GM12878 (cell line): ENCODE results near the gene NDST3. TPM values are rescaled to one million over a fixed set of nuclear protein-coding genes. Genes with fewer than 3 reads are reported as not detected.

ENCODE experiments used
- ATAC-seq: fragments of 200-7000 bp; cut with Tn5 transposase; 3 replicates; pipeline ENCODE4 v1.9.1; 2020; ENCODE audit warnings: mild to moderate bottlenecking, moderate library complexity
- BruUV-seq: library from RNA; stranded (reverse); fragments of 400-500 nt; replicated peaks from 2 replicates; lab custom pipeline; 2021; lab: Mats Ljungman, UMichigan
- CTCF ChIA-PET: fragments of 300-600 bp; sonication (Branson Sonifier 250); formaldehyde crosslinking; extraction: SDS; loops from one replicate; lab custom pipeline; 2021; ENCODE audit warnings: inconsistent platforms; lab: Yijun Ruan, JAX
- POLR2A ChIA-PET: fragments of 350-600 bp; formaldehyde crosslinking; extraction: SDS; loops from one replicate; lab custom pipeline; 2021; ENCODE audit warnings: inconsistent platforms; lab: Charles Lee
- RAD21 ChIA-PET: fragments of 300-600 bp; sonication (Branson Sonifier 250); formaldehyde crosslinking; loops from one replicate; lab custom pipeline; 2023; ENCODE audit warnings: antibody characterized with exemption; ENCODE audit not compliant: unreplicated experiment; lab: Charles Lee
- SMC1A ChIA-PET: fragments of 300-600 bp; sonication (Branson Sonifier 250); formaldehyde crosslinking; loops from one replicate; lab custom pipeline; 2023; ENCODE audit not compliant: unreplicated experiment, uncharacterized antibody; lab: Charles Lee
- DNase-seq: peaks from one replicate; pipeline ENCODE4 v3.0.0-alpha.2; 2011; ENCODE audit warnings: low read depth, low spot score
- FAIRE-seq: peaks from 3 replicates; lab custom pipeline; 2011; peaks lifted over from hg19 to GRCh38; lab: Jason Lieb, UNC
- H2AFZ ChIP-seq: 2 replicates; pipeline ENCODE4 v1.6.0; 2011; ENCODE audit warnings: low read depth, low read length, control low read depth; ENCODE audit not compliant: control insufficient read depth
- H3K27ac ChIP-seq: 2 replicates; pipeline ENCODE4 v1.5.1; 2011; ENCODE audit warnings: control low read depth; ENCODE audit not compliant: control insufficient read depth, insufficient read depth
- H3K27me3 ChIP-seq, 2 experiments: replicated peaks in 1 of 2; 2 replicates each; pipeline versions ENCODE4 v1.6.0 to v1.6.1; 2011; ENCODE audit warnings: low read length in 1 of 2; ENCODE audit not compliant: control insufficient read depth in 2 of 2, insufficient read depth in 2 of 2
- H3K36me3 ChIP-seq, 2 experiments: 2 replicates each; pipeline ENCODE4 v1.5.1; 2011; ENCODE audit warnings: low read length in 1 of 2; ENCODE audit not compliant: control insufficient read depth in 2 of 2, insufficient read depth in 2 of 2
- H3K4me1 ChIP-seq: 2 replicates; pipeline ENCODE4 v1.6.1; 2011; ENCODE audit warnings: mild to moderate bottlenecking, low read length, moderate library complexity, mixed read lengths; ENCODE audit not compliant: control insufficient read depth, insufficient read depth
- H3K4me2 ChIP-seq: 2 replicates; pipeline ENCODE4 v1.6.0; 2011; ENCODE audit warnings: control low read depth; ENCODE audit not compliant: control insufficient read depth, insufficient read depth
- H3K4me3 ChIP-seq: fragments of 200-600 bp; sonication (generic); 2 replicates; pipeline ENCODE4 v1.5.1; 2016
- H3K79me2 ChIP-seq: 2 replicates; pipeline ENCODE4 v1.6.0; 2011; ENCODE audit warnings: low read length; ENCODE audit not compliant: control insufficient read depth, insufficient read depth
- H3K9ac ChIP-seq: 2 replicates; pipeline ENCODE4 v1.8.0; 2011; ENCODE audit warnings: low read length, control low read depth, mixed read lengths; ENCODE audit not compliant: control insufficient read depth, insufficient read depth
- H3K9me3 ChIP-seq: replicated peaks from 3 replicates; pipeline ENCODE4 v1.5.1; 2011; ENCODE audit warnings: mild to moderate bottlenecking, low read length; ENCODE audit not compliant: control insufficient read depth, insufficient read depth
- H4K20me1 ChIP-seq: 2 replicates; pipeline ENCODE4 v1.6.0; 2011; ENCODE audit not compliant: control insufficient read depth, insufficient read depth
- ATF7 ChIP-seq: fragments of 450-650 bp; IDR thresholded peaks from 2 replicates; pipeline ENCODE4 v1.6.1; 2016; ENCODE audit warnings: low read depth, mild to moderate bottlenecking
- CBX5 ChIP-seq: sonication (generic); IDR thresholded peaks from 2 replicates; pipeline ENCODE4 v1.6.1; 2016; ENCODE audit warnings: low read depth, moderate library complexity, mild to moderate bottlenecking, inconsistent platforms
- GATAD2B ChIP-seq: fragments of 450-650 bp; conservative IDR thresholded peaks from 2 replicates; pipeline ENCODE4 v1.6.1; 2017; ENCODE audit warnings: low read depth, mild to moderate bottlenecking, moderate library complexity
- IKZF2 ChIP-seq, 2 experiments: fragments of 450-650 bp; IDR thresholded peaks; 2 replicates each; pipeline ENCODE4 v1.6.1; 2017; ENCODE audit warnings: mild to moderate bottlenecking in 2 of 2, moderate library complexity in 2 of 2
- IRF4 ChIP-seq: IDR thresholded peaks from 2 replicates; pipeline ENCODE4 v1.6.1; 2011; ENCODE audit warnings: low read depth, low read length
- JUND ChIP-seq: IDR thresholded peaks from 2 replicates; pipeline ENCODE4 v1.6.1; 2012; ENCODE audit warnings: low read depth, mild to moderate bottlenecking, low read length, improper control_type of control experiment, moderate library complexity
- LARP7 ChIP-seq: fragments of 450-650 bp; IDR thresholded peaks from 2 replicates; pipeline ENCODE4 v1.6.1; 2017; ENCODE audit warnings: mild to moderate bottlenecking
- MEF2B ChIP-seq: fragments of 450-650 bp; IDR thresholded peaks from 2 replicates; pipeline ENCODE4 v1.6.1; 2018; ENCODE audit warnings: mild to moderate bottlenecking, moderate library complexity; ENCODE audit not compliant: partially characterized antibody, poor library complexity, severe bottlenecking
- MTA2 ChIP-seq: fragments of 450-650 bp; IDR thresholded peaks from 2 replicates; pipeline ENCODE4 v1.6.1; 2016; ENCODE audit warnings: low read depth, mild to moderate bottlenecking, moderate library complexity
- NFXL1 ChIP-seq: fragments of 450-650 bp; IDR thresholded peaks from 2 replicates; pipeline ENCODE4 v1.6.1; 2017; ENCODE audit warnings: antibody characterized with exemption, mild to moderate bottlenecking, borderline replicate concordance
- PML ChIP-seq: IDR thresholded peaks from 2 replicates; pipeline ENCODE4 v1.6.1; 2012; ENCODE audit warnings: low read length, inconsistent platforms
- POLR2AphosphoS5 ChIP-seq: IDR thresholded peaks from 2 replicates; pipeline ENCODE4 v1.6.1; 2011; ENCODE audit warnings: mild to moderate bottlenecking, low read length, inconsistent platforms
- POU2F2 ChIP-seq: IDR thresholded peaks from 3 replicates; pipeline ENCODE4 v1.6.1; 2011; ENCODE audit warnings: low read depth, mild to moderate bottlenecking, low read length, borderline replicate concordance
- RAD51 ChIP-seq: fragments of 450-650 bp; IDR thresholded peaks from 2 replicates; pipeline ENCODE4 v1.6.1; 2016; ENCODE audit warnings: moderate library complexity, mild to moderate bottlenecking, inconsistent platforms
- RBBP5 ChIP-seq: fragments of 200-600 bp; sonication (generic); conservative IDR thresholded peaks from 2 replicates; pipeline ENCODE4 v1.6.1; 2016
- RUNX3 ChIP-seq: IDR thresholded peaks from 2 replicates; pipeline ENCODE4 v1.6.1; 2012; ENCODE audit warnings: low read length, inconsistent platforms
- SMAD5 ChIP-seq: IDR thresholded peaks from 2 replicates; pipeline ENCODE4 v1.6.1; 2016; ENCODE audit warnings: antibody characterized with exemption, low read depth
- TAF1 ChIP-seq: IDR thresholded peaks from 2 replicates; pipeline ENCODE4 v1.6.1; 2011; ENCODE audit warnings: mild to moderate bottlenecking, low read depth, low read length, borderline replicate concordance
- TCF3 ChIP-seq: IDR thresholded peaks from 2 replicates; pipeline ENCODE4 v1.6.1; 2012; ENCODE audit warnings: low read depth, mild to moderate bottlenecking, low read length, borderline replicate concordance; ENCODE audit not compliant: insufficient read depth
- ZBED1 ChIP-seq: IDR thresholded peaks from 2 replicates; pipeline ENCODE4 v1.6.1; 2016; ENCODE audit warnings: borderline replicate concordance
- ZNF384 ChIP-seq: IDR thresholded peaks from 2 replicates; pipeline ENCODE4 v1.6.1; 2012; ENCODE audit warnings: low read depth, mild to moderate bottlenecking, low read length, improper control_type of control experiment, borderline replicate concordance
- WGBS: methylation state at CpG from one replicate; pipeline ENCODE4 v1.1.6; 2016; ENCODE audit warnings: low lambda C conversion rate; ENCODE audit not compliant: insufficient replicate concordance, insufficient coverage; ENCODE audit errors: missing lambda C conversion rate; 5-methylcytosine and 5-hydroxymethylcytosine counted together
- in situ Hi-C: fragments of 300-500 bp; cut with MboI; formaldehyde crosslinking; loops from 9 replicates; pipeline ENCODE4 v1.14.3; 2018; ENCODE audit warnings: mixed read lengths
- intact Hi-C: fragments of 100-400 bp; cut with micrococcal nuclease; formaldehyde crosslinking; loops from one replicate; pipeline ENCODE4 v1.14.2; 2022; ENCODE audit not compliant: unreplicated experiment
- polyA plus RNA-seq, 11 experiments: library from polyadenylated mRNA; depleted of rRNA in 4 of 11; unstranded in 6 of 11; stranded (reverse) in 5 of 11; fragments of >200 nt; fragmentation: Nextera tagmentation in 4 of 11; fragmentation: Illumina TruSeq in 1 of 11; extraction: Ambion mirVana in 4 of 11; extraction: Trizol in 1 of 11; gene quantifications; 1 replicate in 1 of 11; 2 replicates in 10 of 11; pipeline versions ENCODE4 v1.2.1 to v1.2.3, GENCODE V29; 2011 to 2016; ENCODE audit warnings: inconsistent platforms in 2 of 11, missing spikeins in 2 of 11, low read depth in 1 of 11
- total RNA-seq, 4 experiments: library from RNA; depleted of rRNA in 3 of 4; stranded (reverse); fragments of >200 nt in 3 of 4; fragmentation: Illumina TruSeq in 1 of 4; extraction: Trizol in 1 of 4; gene quantifications; 2 replicates each; pipeline versions ENCODE4 v1.2.1 to v1.2.3, GENCODE V29; 2013 to 2021
- TF ChIP-seq, protein P1 (sequence below): fragments of 450-650 bp; IDR thresholded peaks from 2 replicates; pipeline ENCODE4 v1.6.1; 2018; ENCODE audit warnings: mild to moderate bottlenecking, low read depth, moderate library complexity; ENCODE audit not compliant: partially characterized antibody
- TF ChIP-seq, protein P2 (sequence below): IDR thresholded peaks from 2 replicates; pipeline ENCODE4 v1.6.1; 2011; ENCODE audit warnings: low read depth, low read length, improper control_type of control experiment, borderline replicate concordance

NDST3 gene
- total and polyA plus RNA-seq, 10 of the 15 experiments (the other 5 are each of a cell fraction or from before 2014, with no cell fraction given) = 0.03 TPM; not detected in 8

DNA sequence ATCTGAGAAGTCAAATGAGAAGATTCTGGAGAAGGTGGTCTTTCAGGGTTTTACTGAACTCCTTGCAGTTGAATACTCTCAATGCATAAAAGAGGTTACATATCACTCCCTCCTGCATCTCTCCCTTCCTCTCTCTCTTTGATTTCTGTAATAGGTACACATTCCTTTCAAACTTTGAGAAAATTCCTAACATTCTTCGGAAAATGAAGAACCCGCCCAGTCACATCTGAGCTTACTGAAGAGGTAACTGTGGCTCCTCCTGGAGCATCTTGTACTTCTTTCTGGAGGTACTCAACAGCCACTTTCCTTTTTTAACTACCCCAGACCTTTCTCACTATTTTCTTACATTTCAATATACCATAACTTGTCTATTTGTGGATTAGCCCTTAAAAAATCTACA, 24.7 kb downstream of the NDST3 start (continued):
- TF ChIP-seq, protein P1, sequence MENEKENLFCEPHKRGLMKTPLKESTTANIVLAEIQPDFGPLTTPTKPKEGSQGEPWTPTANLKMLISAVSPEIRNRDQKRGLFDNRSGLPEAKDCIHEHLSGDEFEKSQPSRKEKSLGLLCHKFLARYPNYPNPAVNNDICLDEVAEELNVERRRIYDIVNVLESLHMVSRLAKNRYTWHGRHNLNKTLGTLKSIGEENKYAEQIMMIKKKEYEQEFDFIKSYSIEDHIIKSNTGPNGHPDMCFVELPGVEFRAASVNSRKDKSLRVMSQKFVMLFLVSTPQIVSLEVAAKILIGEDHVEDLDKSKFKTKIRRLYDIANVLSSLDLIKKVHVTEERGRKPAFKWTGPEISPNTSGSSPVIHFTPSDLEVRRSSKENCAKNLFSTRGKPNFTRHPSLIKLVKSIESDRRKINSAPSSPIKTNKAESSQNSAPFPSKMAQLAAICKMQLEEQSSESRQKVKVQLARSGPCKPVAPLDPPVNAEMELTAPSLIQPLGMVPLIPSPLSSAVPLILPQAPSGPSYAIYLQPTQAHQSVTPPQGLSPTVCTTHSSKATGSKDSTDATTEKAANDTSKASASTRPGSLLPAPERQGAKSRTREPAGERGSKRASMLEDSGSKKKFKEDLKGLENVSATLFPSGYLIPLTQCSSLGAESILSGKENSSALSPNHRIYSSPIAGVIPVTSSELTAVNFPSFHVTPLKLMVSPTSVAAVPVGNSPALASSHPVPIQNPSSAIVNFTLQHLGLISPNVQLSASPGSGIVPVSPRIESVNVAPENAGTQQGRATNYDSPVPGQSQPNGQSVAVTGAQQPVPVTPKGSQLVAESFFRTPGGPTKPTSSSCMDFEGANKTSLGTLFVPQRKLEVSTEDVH = no peak
- TF ChIP-seq RUNX3 (no peak), IRF4 (no peak), POU2F2 (no peak), POLR2AphosphoS5 (no peak), ATF7 (no peak), ZNF384 (no peak), TAF1 (no peak)
- TF ChIP-seq, all 136 proteins: peak for 0

DNA sequence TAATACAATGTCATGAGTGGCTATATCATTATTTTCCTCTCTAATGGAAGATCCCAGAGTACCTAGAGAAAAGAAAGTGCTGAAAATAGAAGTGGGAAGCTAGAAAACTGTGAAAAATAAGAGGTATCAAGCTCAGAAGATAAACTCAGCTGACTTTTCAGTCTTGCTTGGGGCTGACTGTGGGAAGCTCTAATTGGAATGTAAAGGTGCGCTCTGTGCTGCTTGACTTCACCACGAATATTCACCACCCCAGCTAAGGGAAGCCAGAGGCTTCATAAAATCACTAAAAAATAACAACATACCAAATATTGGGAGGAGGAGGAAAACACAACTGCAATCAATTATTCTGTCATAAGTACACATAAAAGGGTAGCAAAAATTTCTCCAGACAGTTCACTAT, 25.1 kb downstream of the NDST3 start:
- ATAC-seq (no peak), FAIRE-seq (no peak), DNase-seq (no peak)
- no peak overlapping the region for H3K9ac ChIP-seq
- BruUV-seq = no TSS peak
- no peaks in the 10 kb centered on the region for H3K79me2 ChIP-seq
- no peak overlapping the region for H2AFZ ChIP-seq
- CTCF ChIA-PET = no interaction called here
- H4K20me1 ChIP-seq = no peaks in the 10 kb centered on the region
- no peak overlapping the region for H3K27ac ChIP-seq
- POLR2A ChIA-PET = no interaction called here
- in situ Hi-C loops (no loop called here), intact Hi-C loops (no loop called here)
- RAD21 ChIA-PET = no interaction called here
- H3K4me1 ChIP-seq = no peaks in the 10 kb centered on the region
- H3K9me3 ChIP-seq = no peaks in the 10 kb centered on the region
- 50% methylated on average over 2 of the region's 2 CpGs for WGBS
- H3K27me3 ChIP-seq = no peaks in the 10 kb centered on the region
- SMC1A ChIA-PET = no interaction called here
- no peak overlapping the region for H3K4me2 ChIP-seq
- H3K4me3 ChIP-seq = no peak overlapping the region
- no peaks in the 10 kb centered on the region for H3K36me3 ChIP-seq
- TF ChIP-seq, protein P2, sequence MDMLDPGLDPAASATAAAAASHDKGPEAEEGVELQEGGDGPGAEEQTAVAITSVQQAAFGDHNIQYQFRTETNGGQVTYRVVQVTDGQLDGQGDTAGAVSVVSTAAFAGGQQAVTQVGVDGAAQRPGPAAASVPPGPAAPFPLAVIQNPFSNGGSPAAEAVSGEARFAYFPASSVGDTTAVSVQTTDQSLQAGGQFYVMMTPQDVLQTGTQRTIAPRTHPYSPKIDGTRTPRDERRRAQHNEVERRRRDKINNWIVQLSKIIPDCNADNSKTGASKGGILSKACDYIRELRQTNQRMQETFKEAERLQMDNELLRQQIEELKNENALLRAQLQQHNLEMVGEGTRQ = no peak
- TF ChIP-seq IKZF2 (IDR thresholded peaks at IDR 0.05) (no peak), GATAD2B (no peak), PML (no peak), SMAD5 (no peak), RAD51 (no peak), LARP7 (no peak), MTA2 (no peak), TCF3 (no peak), ZBED1 (no peak), RBBP5 (no peak), NFXL1 (no peak), MEF2B (no peak), CBX5 (no peak), JUND (no peak)
